Stimulated activated CD8-positive, alpha-beta memory T cell treated with anti-CD3 and anti-CD28 coated beads, Interleukin-7, amount 100 ng/mL, for 1 hour (primary cell): ENCODE data around the gene GPR32.
"Not testable (repeated sequence)": the region's sequence is repeated elsewhere in the genome, so short reads cannot be mapped to it uniquely, and the experiment has no call there.

Experiments
- DNase-seq, 2 donors: peaks; one replicate each; pipeline ENCODE4 v3.0.0-alpha.2; 2020; ENCODE audit warnings: low read depth in 2 of 2

GPR32 gene

GRCh38 chr19:50803633-50804419 is 33.6 kb downstream of the GPR32 start:
- no peak for DNase-seq

GRCh38 chr19:50804420-50805272 is 34.4 kb downstream of the GPR32 start:
- peak; percentile 88 to 91 for DNase-seq

- no peak for DNase-seq
Measured at GRCh38 chr19:50808856-50809255, 38.6 kb downstream of the GPR32 start.

GRCh38 chr19:50811622-50812238 is 41.5 kb downstream of the GPR32 start:
- DNase-seq: not testable (repeated sequence)

- no peak for DNase-seq
Measured at GRCh38 chr19:50812474-50812873, 42.2 kb downstream of the GPR32 start.

GRCh38 chr19:50814883-50815282 is 44.6 kb downstream of the GPR32 start:
- DNase-seq: no peak

- DNase-seq: no peak
Measured at GRCh38 chr19:50815439-50815838, 45.2 kb downstream of the GPR32 start.

GRCh38 chr19:50817941-50818858 is 47.9 kb downstream of the GPR32 start:
- peak in 1 of 2 donors; percentile 7 for DNase-seq

GRCh38 chr19:50818859-50819472 is 48.7 kb downstream of the GPR32 start:
- DNase-seq: no peak

- no peak for DNase-seq
Measured at GRCh38 chr19:50819636-50820035, 49.4 kb downstream of the GPR32 start.

GRCh38 chr19:50820086-50820485 is 49.8 kb downstream of the GPR32 start:
- no peak for DNase-seq

- no peak for DNase-seq
Measured at GRCh38 chr19:50820549-50821247, 50.4 kb downstream of the GPR32 start.

- no peak for DNase-seq
Measured at GRCh38 chr19:50821248-50821612, 51.0 kb downstream of the GPR32 start.
